ENCODE data around the gene ACOXL.
A peak's percentile ranks its signal among the peaks of the same experiment; 100 is the strongest.

ACOXL gene

GRCh38 chr2:110973262-110973661, 240.9 kb downstream of the ACOXL start:
- no peak for DNase-seq (ENCODE audit: low read depth, low spot score)

GRCh38 chr2:110977403-110977802, 245.0 kb downstream of the ACOXL start:
- no peak for DNase-seq (ENCODE audit: low read depth, low spot score)

GRCh38 chr2:110978148-110978547, 245.8 kb downstream of the ACOXL start:
- no peak for DNase-seq (ENCODE audit: low read depth, low spot score)

- no peak for DNase-seq (ENCODE audit: low read depth, low spot score)
Measured at GRCh38 chr2:110978756-110979470, 246.5 kb downstream of the ACOXL start.

- DNase-seq (ENCODE audit: low read depth, low spot score), result no peak
Measured at GRCh38 chr2:110979471-110980338, 247.3 kb downstream of the ACOXL start.

GRCh38 chr2:110980339-110981062, 248.1 kb downstream of the ACOXL start:
- peak; percentile 24 for DNase-seq (ENCODE audit: low read depth, low spot score)

- DNase-seq (ENCODE audit: low read depth, low spot score), result no peak
Measured at GRCh38 chr2:110983133-110983532, 250.8 kb downstream of the ACOXL start.

- no peak for DNase-seq (ENCODE audit: low read depth, low spot score)
Measured at GRCh38 chr2:110984694-110985490, 252.5 kb downstream of the ACOXL start.

GRCh38 chr2:110990440-110990839, 258.1 kb downstream of the ACOXL start:
- DNase-seq (ENCODE audit: low read depth, low spot score), result no peak

GRCh38 chr2:110991911-110992310, 259.5 kb downstream of the ACOXL start:
- no peak for DNase-seq (ENCODE audit: low read depth, low spot score)

GRCh38 chr2:110992886-110993285, 260.5 kb downstream of the ACOXL start:
- no peak for DNase-seq (ENCODE audit: low read depth, low spot score)

- no peak for DNase-seq (ENCODE audit: low read depth, low spot score)
Measured at GRCh38 chr2:110993557-110994231, 261.3 kb downstream of the ACOXL start.

GRCh38 chr2:110994250-110994961, 262.0 kb downstream of the ACOXL start:
- DNase-seq (ENCODE audit: low read depth, low spot score), result no peak

- DNase-seq (ENCODE audit: low read depth, low spot score), result no peak
Measured at GRCh38 chr2:110995911-110996310, 263.5 kb downstream of the ACOXL start.

GRCh38 chr2:110997331-110998045, 265.1 kb downstream of the ACOXL start:
- DNase-seq (ENCODE audit: low read depth, low spot score), result no peak

- no peak for DNase-seq (ENCODE audit: low read depth, low spot score)
Measured at GRCh38 chr2:110998311-110998710, 265.9 kb downstream of the ACOXL start.

- no peak for DNase-seq (ENCODE audit: low read depth, low spot score)
Measured at GRCh38 chr2:110999626-111000025, 267.3 kb downstream of the ACOXL start.

GRCh38 chr2:111005307-111005706, 272.9 kb downstream of the ACOXL start:
- no peak for DNase-seq (ENCODE audit: low read depth, low spot score)

GRCh38 chr2:111005821-111006220, 273.4 kb downstream of the ACOXL start:
- no peak for DNase-seq (ENCODE audit: low read depth, low spot score)
